T-helper 2 cell treated with Interferon-gamma antibody and Interleukin-4, amounts not matched to agents 5 μg/mL and 100 μg/mL, for 36 hours (primary cell): Measurements from ENCODE around the gene TMEM59L.
"Not testable (repeated sequence)": the region's sequence is repeated elsewhere in the genome, so short reads cannot be mapped to it uniquely, and the experiment has no call there.

Source experiments
- DNase-seq: peaks from one replicate; pipeline ENCODE4 v3.0.0; 2021; ENCODE audit warnings: low spot score
- H3K27ac Mint-ChIP-seq: one replicate; pipeline ENCODE4 v1.8.0; 2021; ENCODE audit warnings: mild to moderate bottlenecking, mixed read lengths
- H3K27me3 Mint-ChIP-seq: one replicate; pipeline ENCODE4 v1.8.0; 2021; ENCODE audit warnings: low read depth, mixed read lengths
- H3K36me3 Mint-ChIP-seq: one replicate; pipeline ENCODE4 v1.8.0; 2021; ENCODE audit warnings: low read depth, mixed read lengths
- H3K4me1 Mint-ChIP-seq: one replicate; pipeline ENCODE4 v1.8.0; 2021; ENCODE audit warnings: low read depth, mixed read lengths
- H3K4me3 Mint-ChIP-seq: one replicate; pipeline ENCODE4 v1.8.0; 2022; ENCODE audit warnings: mild to moderate bottlenecking, moderate library complexity, mixed read lengths
- H3K9me3 Mint-ChIP-seq: one replicate; pipeline ENCODE4 v1.8.0; 2021; ENCODE audit warnings: mixed read lengths

TMEM59L gene

DNA sequence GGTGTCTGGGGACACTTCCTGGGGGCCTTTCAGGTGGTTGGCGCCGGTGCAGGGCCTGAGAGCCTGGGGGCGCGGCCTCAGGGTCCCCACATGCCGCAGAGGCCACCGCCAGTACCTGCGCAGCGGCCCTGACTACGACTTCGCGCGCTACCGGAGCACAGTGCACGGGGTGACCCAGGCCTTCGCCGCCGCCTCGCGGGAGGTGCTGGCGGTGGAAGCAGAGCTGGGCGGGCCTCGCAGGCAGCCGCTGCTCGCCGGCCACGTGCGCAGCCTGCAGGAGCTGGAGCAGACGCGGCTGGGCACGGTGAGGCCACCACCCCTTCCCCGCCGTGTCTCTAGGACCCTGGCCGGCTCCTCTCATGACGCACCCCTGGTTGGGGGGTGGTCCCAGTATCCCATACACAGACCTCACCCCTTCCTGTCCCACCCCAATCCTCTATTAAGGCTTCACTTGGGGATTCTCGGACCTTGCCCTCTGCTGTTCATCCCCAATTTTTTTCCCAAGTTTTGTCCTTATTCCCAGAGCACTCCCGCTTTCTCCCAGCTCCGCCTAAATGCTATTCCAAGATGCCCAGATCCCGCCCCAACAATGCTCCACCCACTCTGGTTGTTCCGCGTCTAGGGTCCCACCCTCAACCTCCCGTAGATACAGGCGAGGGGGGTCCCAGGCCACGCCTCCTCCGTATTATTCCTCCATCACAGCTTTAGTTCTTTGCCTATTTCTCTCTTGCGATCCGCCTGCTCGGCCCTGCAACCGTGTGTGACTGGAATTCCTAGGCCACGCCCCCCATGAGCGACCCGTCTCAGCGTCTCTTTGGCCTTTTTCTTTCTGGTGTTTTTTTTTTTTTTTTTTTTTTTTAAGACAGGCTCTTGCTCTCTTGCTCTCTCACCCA, 23.0 kb upstream of the TMEM59L start:
- peaks cover 14% of the 10 kb centered on the region for H3K36me3 Mint-ChIP-seq
- peaks cover 27% of the 10 kb centered on the region for H3K4me1 Mint-ChIP-seq
- H3K27me3 Mint-ChIP-seq = peaks cover under 1% of the 10 kb centered on the region
- H3K27ac Mint-ChIP-seq = peak overlapping the region; percentile 84
- H3K4me3 Mint-ChIP-seq = peak overlapping the region; percentile 91
- DNase-seq = peak; percentile 69
- H3K9me3 Mint-ChIP-seq = no peaks in the 10 kb centered on the region

DNA sequence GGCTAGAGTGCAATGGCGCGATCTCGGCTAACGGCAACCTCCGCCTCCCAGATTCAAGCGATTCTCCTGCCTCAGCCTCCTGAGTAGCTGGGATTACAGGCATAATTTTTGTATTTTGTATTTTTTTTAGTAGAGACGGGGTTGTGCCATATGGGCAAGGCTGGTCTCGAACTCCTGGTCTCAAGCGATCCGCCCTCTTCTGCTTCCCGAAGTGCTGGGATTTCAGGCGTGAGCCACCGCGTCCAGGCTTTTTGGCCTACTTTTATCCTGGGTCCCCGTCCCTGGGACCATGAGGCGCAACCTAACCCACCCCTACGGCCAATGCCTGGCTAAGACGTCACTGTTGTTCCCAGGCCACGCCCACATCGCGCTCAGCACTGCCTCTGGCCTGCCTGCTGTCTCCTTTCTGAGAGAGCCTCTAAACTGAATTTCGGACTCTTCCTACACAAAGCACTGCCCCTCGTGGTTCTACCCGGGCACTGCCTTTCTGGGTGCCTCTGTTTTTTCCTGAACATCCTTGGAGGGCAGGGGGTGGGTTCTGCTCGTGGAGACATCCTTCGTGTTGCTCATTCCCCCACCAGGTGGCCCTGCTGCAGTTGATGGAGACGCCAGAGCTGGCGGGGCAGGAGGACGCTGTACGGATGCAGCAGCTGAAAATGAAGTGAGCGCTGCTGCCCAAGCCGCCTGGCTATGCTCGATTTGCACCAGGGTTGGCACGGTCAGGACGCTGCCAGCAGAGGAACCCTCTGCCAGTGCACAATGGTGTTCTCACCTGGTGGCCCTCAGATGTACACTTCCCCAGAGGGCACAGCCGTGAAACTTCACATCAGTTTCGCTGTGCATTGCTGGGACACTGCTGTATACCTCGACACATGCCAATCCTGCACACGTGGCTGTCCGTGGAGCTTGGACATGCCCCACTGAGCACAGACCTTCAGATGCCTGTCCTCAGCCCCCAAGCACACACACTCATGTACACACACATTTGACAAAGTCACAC, 22.1 kb upstream of the TMEM59L start:
- DNase-seq = no peak
- peaks cover 14% of the 10 kb centered on the region for H3K36me3 Mint-ChIP-seq
- no peaks in the 10 kb centered on the region for H3K9me3 Mint-ChIP-seq

DNA sequence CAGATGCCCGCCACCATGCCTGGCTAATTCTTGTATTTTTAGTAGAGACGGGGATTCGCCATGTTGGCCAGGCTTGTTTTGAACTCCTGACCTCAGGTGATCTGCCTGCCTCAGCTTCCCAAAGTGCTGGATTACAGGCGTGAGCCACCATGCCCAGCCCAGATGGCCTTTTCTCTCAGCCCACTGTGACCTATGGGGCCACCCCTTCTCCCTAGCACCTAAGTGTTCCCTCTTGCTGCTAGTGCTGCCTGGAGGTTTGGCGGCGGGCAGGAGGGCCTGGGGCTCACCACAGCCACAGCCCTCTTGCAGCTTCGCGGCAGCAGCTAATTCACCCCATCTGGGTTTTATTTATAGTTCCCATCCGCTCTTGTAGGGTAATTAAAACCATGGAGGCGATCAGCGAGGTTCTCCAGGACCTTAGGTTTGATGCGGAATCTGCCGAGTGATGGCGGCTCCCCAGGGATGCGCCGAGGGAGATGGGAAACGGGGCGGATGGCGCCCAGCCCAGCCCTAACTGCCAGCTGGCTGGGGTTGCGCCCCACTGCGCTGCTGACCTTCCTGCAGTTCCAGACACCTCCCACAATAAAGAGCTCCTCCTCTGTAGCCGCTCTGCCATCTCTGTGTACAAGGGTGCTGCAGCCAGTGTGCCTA, 20.8 kb upstream of the TMEM59L start:
- Mint-ChIP-seq H3K27ac (no peak overlapping the region), H3K4me1 (peaks cover 22% of the 10 kb centered on the region), H3K27me3 (peaks cover 15% of the 10 kb centered on the region), H3K9me3 (no peaks in the 10 kb centered on the region), H3K36me3 (peaks cover 14% of the 10 kb centered on the region), H3K4me3 (peak overlapping the region; percentile 43)
- no peak for DNase-seq

More for the DNA sequence above, 22.1 kb upstream of the TMEM59L start:
- Mint-ChIP-seq H3K27ac (peak overlapping the region; percentile 84), H3K27me3 (peaks cover 6% of the 10 kb centered on the region), H3K4me3 (peak overlapping the region; percentile 91), H3K4me1 (peaks cover 22% of the 10 kb centered on the region)

DNA sequence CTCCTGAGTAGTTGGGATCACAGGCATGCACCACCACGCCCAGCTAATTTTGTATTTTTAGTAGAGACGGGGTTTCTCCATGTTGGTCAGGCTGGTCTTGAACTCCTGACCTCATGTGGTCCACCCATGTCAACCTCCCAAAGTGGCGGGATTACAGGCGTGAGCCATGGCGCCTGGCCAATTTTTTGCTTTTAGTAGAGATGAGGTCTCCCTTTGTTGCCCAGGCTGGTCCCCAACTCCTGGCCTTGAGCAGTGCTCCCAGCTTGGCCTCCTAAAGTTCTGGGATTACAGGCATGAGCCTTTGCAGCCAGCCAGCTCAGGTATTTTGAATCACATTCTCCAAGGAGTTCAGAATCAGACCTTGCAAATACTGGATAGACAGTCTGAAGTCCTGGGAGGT, 19.9 kb upstream of the TMEM59L start:
- H3K4me3 Mint-ChIP-seq, H3K9me3 Mint-ChIP-seq, DNase-seq, H3K27ac Mint-ChIP-seq: not testable (repeated sequence)
- Mint-ChIP-seq H3K27me3 (peaks cover 17% of the 10 kb centered on the region), H3K36me3 (peaks cover 14% of the 10 kb centered on the region), H3K4me1 (peaks cover 20% of the 10 kb centered on the region)

DNA sequence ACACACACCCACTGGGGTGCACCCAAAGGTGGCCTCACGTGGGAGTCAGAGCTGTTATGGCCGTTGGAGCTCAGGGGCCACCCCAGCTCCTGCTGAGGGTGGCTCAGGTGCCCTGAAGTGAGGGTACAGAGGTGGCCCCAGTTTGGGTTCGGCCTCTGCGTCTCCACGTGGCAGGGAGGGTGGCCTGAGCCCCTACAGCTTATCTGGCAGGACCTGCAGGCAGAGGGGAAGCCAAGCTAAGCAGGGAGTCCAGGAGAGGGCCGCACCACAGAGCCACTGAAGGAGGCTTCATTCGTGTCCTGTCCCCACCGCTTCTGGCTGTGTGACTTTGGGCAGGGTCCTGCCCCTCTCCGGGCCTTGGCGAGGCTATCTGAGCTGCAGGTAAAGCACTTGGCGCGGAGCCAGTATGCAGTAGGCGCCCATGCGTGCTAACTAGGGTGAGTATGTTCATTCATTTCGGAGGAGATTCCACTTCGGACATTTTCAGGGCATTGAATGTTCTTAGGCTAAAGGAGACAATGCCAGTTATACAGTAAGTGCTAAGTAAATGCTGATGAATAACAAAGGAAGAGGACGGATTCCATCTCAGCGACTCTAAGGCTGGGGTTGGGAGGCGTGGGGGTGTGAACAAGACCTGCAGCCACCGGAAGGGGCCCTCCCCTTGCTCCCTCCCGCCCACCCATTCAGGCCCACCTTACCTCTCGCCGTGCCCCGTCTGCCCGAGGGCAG, 19.1 kb upstream of the TMEM59L start:
- peaks cover 14% of the 10 kb centered on the region for H3K36me3 Mint-ChIP-seq
- peak overlapping the region; percentile 10 for H3K4me3 Mint-ChIP-seq

DNA sequence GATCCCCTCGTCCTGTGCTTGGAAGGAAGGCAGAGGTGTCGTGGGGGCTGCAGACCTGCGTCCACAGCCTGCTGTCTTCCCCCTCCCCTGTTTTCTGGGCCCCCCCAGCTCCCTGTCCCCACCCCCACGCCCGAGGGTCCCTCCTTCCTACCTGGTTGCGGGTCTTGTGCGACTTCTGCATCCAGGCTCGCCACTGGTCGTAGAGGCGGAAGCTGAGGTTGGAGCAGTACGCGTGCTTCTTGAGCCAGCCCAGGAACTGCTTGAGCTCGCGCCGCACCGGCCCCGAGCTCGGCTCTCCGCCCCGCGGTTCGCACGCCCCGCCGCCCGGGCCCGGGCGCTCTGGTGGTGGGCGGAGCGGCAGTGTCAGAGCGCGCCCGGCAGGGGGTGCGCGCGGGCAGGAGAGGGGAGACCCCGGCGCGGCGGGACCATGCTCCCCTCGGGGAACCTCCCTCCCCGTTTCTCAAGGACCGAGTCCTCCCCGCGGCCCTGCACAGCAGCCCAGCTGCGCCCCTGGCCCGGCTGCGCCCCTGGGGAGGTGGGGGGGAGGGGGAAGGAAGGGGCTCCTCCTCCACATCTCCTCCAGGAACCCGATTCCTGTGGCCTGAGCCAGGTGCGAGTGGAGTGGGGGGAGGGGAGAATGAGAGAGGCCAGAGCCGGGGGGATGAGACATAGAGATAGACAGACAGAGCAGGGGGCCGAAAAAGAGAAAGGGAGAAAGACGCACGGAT, 18.4 kb upstream of the TMEM59L start:
- peak; percentile 70 for DNase-seq
- peaks cover 14% of the 10 kb centered on the region for H3K36me3 Mint-ChIP-seq
- H3K27ac Mint-ChIP-seq = peak overlapping the region; percentile 34
- no peaks in the 10 kb centered on the region for H3K9me3 Mint-ChIP-seq
- peaks cover 13% of the 10 kb centered on the region for H3K4me1 Mint-ChIP-seq
- H3K27me3 Mint-ChIP-seq = peaks cover 17% of the 10 kb centered on the region
- H3K4me3 Mint-ChIP-seq = peak overlapping the region; percentile 55

More for the DNA sequence above, 19.1 kb upstream of the TMEM59L start:
- Mint-ChIP-seq H3K9me3 (no peaks in the 10 kb centered on the region), H3K4me1 (peaks cover 13% of the 10 kb centered on the region), H3K27ac (no peak overlapping the region), H3K27me3 (peaks cover 17% of the 10 kb centered on the region)
- DNase-seq = no peak

DNA sequence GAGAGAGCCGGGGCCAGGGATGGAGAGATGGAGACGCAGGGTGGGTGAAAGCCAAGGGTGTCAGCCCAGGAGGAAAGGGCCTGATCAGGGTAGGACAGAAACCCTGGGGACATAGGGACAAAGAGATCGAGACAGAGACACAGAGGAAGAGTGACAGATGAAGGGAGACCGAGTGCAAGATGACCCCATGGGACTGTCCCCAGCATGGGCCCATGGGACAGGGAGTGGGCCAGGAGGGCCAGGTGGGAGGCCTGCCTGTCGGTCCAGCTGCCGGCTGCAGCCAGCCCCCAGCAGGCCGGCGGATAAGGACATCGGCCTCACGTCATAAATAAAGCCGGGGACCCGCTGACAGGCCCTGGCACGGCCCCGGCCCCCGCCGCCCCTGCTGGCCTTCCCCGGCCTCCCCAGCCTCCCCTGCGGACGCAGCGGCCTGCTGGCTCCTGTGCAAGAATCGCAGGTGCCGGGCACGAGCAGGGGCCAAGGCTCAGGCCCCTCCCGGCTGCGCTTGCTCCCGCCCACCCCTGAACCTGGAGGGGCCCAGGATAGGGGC, 17.8 kb upstream of the TMEM59L start:
- Mint-ChIP-seq H3K27me3 (peaks cover 17% of the 10 kb centered on the region), H3K27ac (peak overlapping the region; percentile 34), H3K9me3 (no peaks in the 10 kb centered on the region), H3K4me3 (peak overlapping the region; percentile 55), H3K4me1 (peaks cover 9% of the 10 kb centered on the region), H3K36me3 (peaks cover 11% of the 10 kb centered on the region)
- DNase-seq = no peak

DNA sequence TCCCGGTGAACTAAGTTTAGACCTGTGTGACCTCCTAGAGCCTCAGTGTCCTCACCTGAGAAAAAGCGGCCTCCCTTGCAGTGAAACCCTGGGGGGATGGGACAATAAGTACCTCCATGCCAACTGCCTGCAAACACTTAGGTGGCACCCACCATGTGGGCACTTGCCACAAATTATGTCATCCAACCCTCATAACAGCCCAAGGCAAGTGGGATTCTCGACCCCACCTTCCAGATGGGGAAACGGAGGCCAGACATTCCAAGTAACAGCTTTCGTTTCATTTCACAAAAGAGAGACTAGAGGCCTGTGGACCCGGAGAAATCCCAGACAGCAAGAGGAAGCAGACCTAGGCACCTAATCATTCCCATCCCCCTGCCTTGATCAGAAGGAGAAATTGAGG, 17.2 kb upstream of the TMEM59L start:
- no peaks in the 10 kb centered on the region for H3K9me3 Mint-ChIP-seq
- H3K27ac Mint-ChIP-seq = no peak overlapping the region
- H3K4me1 Mint-ChIP-seq = peaks cover 7% of the 10 kb centered on the region
- no peak for DNase-seq
- H3K4me3 Mint-ChIP-seq = peak overlapping the region; percentile 36
- peaks cover 17% of the 10 kb centered on the region for H3K27me3 Mint-ChIP-seq
- H3K36me3 Mint-ChIP-seq = peaks cover 6% of the 10 kb centered on the region

DNA sequence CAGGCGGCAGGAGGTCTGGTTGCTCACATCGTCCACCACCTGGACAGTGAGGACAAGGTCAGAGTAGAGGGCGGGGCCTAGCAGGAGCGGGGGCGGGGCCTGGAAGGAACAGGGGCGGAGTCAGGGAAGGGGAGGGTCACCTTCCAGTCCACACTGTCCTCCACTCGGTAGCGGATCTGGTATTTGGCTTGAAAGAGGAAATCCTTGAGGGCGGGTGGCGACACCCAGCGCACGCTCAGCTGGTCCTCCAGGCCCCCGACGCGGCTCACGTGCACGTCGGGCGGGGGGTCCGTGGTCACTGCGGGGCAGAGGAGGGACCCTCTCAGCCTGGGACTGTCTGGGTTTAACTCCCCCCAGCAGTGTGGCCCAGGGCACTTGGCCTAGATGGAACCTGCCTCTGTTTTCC, 15.9 kb upstream of the TMEM59L start:
- peaks cover 17% of the 10 kb centered on the region for H3K27me3 Mint-ChIP-seq
- no peak overlapping the region for H3K27ac Mint-ChIP-seq
- DNase-seq = no peak
- H3K4me1 Mint-ChIP-seq = peaks cover 7% of the 10 kb centered on the region
- no peaks in the 10 kb centered on the region for H3K36me3 Mint-ChIP-seq
- H3K4me3 Mint-ChIP-seq = no peak overlapping the region
- H3K9me3 Mint-ChIP-seq = no peaks in the 10 kb centered on the region

DNA sequence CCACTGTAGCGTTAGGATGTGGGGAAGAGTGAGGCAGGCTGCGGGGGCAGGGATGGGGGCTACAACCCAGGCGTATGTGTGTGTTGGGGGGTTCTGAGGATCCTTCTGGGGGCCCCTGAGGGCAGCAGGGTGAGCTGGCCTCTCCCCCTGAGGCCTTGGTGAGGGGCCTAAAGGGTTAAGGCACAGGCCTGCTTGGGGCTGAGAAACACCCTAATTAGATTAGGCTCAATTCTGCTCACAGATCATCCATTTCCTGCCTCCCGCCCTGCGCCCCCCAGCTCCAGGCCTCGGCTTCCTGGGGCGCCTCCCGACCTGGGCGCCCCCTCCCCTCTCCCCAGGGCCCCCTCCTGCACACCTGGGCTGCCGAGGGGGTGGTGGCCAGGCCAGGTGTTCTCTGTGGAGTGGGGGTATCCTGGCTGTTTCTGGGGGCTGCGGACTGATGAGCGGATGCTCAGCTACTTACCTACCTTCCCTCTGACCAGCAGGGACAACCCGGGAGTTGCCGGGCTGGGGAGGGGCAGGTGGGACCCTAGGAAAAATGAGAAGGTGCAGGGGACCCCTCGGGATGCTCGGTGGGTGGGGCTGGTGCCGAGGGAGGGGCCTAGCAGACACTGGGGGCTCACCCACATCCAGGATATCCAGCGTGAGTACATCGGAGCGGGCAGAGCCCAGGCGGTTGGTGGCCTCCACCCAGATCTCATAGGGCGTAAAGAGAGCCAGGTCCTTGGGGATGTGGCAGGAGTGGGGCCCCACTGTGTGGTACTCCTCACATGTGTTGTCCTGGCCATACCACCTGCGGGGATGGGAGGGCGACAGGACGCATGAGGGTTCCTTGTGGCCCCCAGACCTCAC, 14.6 kb upstream of the TMEM59L start:
- peaks cover 26% of the 10 kb centered on the region for H3K27me3 Mint-ChIP-seq
- no peak overlapping the region for H3K27ac Mint-ChIP-seq
- no peak overlapping the region for H3K4me3 Mint-ChIP-seq
- H3K9me3 Mint-ChIP-seq = no peaks in the 10 kb centered on the region
- DNase-seq = no peak
- peaks cover 7% of the 10 kb centered on the region for H3K4me1 Mint-ChIP-seq
- H3K36me3 Mint-ChIP-seq = no peaks in the 10 kb centered on the region

DNA sequence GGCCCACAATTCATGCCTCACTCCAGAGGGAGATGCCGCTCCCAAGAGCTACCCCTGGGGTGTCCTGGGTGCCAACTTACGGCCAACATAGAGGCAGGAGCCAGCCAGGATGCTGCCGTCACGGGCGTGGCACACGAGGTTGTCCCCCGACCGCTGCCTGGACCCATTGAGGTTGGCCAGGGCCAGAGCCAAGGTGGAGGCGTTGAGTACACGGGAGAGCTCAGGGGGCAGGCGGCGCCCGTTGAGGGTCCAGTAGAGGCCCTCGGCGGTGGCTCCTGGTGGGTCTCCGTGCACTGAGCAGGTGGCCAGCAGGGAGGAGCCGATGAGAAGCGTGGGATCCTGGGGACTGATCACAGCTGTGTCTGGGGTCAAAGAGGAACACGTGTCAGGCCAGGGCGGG, 13.2 kb upstream of the TMEM59L start:
- peaks cover 5% of the 10 kb centered on the region for H3K4me1 Mint-ChIP-seq
- H3K4me3 Mint-ChIP-seq = no peak overlapping the region
- no peaks in the 10 kb centered on the region for H3K36me3 Mint-ChIP-seq
- no peak overlapping the region for H3K27ac Mint-ChIP-seq
- H3K9me3 Mint-ChIP-seq = no peaks in the 10 kb centered on the region
- no peak for DNase-seq
- peaks cover 35% of the 10 kb centered on the region for H3K27me3 Mint-ChIP-seq
